GM12878 (cell line): ENCODE measurements around the gene IQCH. TPM values are rescaled to one million over a fixed set of nuclear protein-coding genes. Genes with fewer than 3 reads are reported as not detected.

ENCODE experiments used
- ATF2 ChIP-seq: IDR thresholded peaks from 2 replicates; pipeline ENCODE4 v1.6.1; 2012; ENCODE audit warnings: low read length, inconsistent platforms
- CBFB ChIP-seq: IDR thresholded peaks from 2 replicates; pipeline ENCODE4 v1.6.1; 2016; ENCODE audit warnings: antibody characterized with exemption, low read depth
- CBX5 ChIP-seq: sonication (generic); IDR thresholded peaks from 2 replicates; pipeline ENCODE4 v1.6.1; 2016; ENCODE audit warnings: low read depth, moderate library complexity, mild to moderate bottlenecking, inconsistent platforms
- CREM ChIP-seq: IDR thresholded peaks from 2 replicates; pipeline ENCODE4 v1.6.1; 2014; ENCODE audit warnings: antibody characterized with exemption, low read depth
- EED ChIP-seq: sonication (generic); IDR thresholded peaks from 2 replicates; pipeline ENCODE4 v1.6.1; 2016; ENCODE audit warnings: antibody characterized with exemption, low read depth
- ESRRA ChIP-seq: IDR thresholded peaks from 2 replicates; pipeline ENCODE4 v1.6.1; 2012; ENCODE audit warnings: mild to moderate bottlenecking, low read length, improper control_type of control experiment
- ETV6 ChIP-seq, 2 experiments: fragments of 450-650 bp in 1 of 2; IDR thresholded peaks in 1 of 2; conservative IDR thresholded peaks in 1 of 2; 2 replicates each; pipeline ENCODE4 v1.6.1; 2014; ENCODE audit warnings: antibody characterized with exemption in 1 of 2, borderline replicate concordance in 1 of 2, low read depth in 1 of 2, mild to moderate bottlenecking in 1 of 2, moderate library complexity in 1 of 2
- MYB ChIP-seq: fragments of 150-350 bp; IDR thresholded peaks from 2 replicates; pipeline ENCODE4 v1.6.1; 2014; ENCODE audit warnings: mild to moderate bottlenecking, low read depth, low read length, borderline replicate concordance
- MYC ChIP-seq: IDR thresholded peaks from 2 replicates; pipeline ENCODE4 v1.6.1; 2011; ENCODE audit warnings: mild to moderate bottlenecking, low read length, moderate library complexity, inconsistent platforms; ENCODE audit not compliant: insufficient read depth, insufficient replicate concordance, insufficient read length, severe bottlenecking
- NFIC ChIP-seq: IDR thresholded peaks from 2 replicates; pipeline ENCODE4 v1.6.1; 2012; ENCODE audit warnings: low read depth, mild to moderate bottlenecking, inconsistent platforms, low read length, moderate library complexity
- SMARCA5 ChIP-seq: fragments of 450-650 bp; IDR thresholded peaks from 2 replicates; pipeline ENCODE4 v1.6.1; 2017; ENCODE audit warnings: mild to moderate bottlenecking
- STAT1 ChIP-seq: fragments of 450-650 bp; conservative IDR thresholded peaks from 2 replicates; pipeline ENCODE4 v1.6.1; 2014; ENCODE audit warnings: antibody characterized with exemption, mild to moderate bottlenecking
- STAT3 ChIP-seq: IDR thresholded peaks from 2 replicates; pipeline ENCODE4 v1.6.1; 2011; ENCODE audit warnings: low read depth, low read length, improper control_type of control experiment
- TBL1XR1 ChIP-seq: IDR thresholded peaks from 2 replicates; pipeline ENCODE4 v1.6.1; 2012; ENCODE audit warnings: low read depth, low read length, improper control_type of control experiment
- ZNF687 ChIP-seq: fragments of 450-650 bp; IDR thresholded peaks from 2 replicates; pipeline ENCODE4 v1.6.1; 2017; ENCODE audit warnings: mild to moderate bottlenecking, moderate library complexity
- ZSCAN29 ChIP-seq: fragments of 450-650 bp; IDR thresholded peaks from 2 replicates; pipeline ENCODE4 v1.6.1; 2017; ENCODE audit warnings: mild to moderate bottlenecking, moderate library complexity
- polyA plus RNA-seq, 11 experiments: library from polyadenylated mRNA; depleted of rRNA in 4 of 11; unstranded in 6 of 11; stranded (reverse) in 5 of 11; fragments of >200 nt; fragmentation: Nextera tagmentation in 4 of 11; fragmentation: Illumina TruSeq in 1 of 11; extraction: Ambion mirVana in 4 of 11; extraction: Trizol in 1 of 11; gene quantifications; 1 replicate in 1 of 11; 2 replicates in 10 of 11; pipeline versions ENCODE4 v1.2.1 to v1.2.3, GENCODE V29; 2011 to 2016; ENCODE audit warnings: inconsistent platforms in 2 of 11, missing spikeins in 2 of 11, low read depth in 1 of 11
- total RNA-seq, 4 experiments: library from RNA; depleted of rRNA in 3 of 4; stranded (reverse); fragments of >200 nt in 3 of 4; fragmentation: Illumina TruSeq in 1 of 4; extraction: Trizol in 1 of 4; gene quantifications; 2 replicates each; pipeline versions ENCODE4 v1.2.1 to v1.2.3, GENCODE V29; 2013 to 2021
- TF ChIP-seq, protein P1 (sequence below): IDR thresholded peaks from 2 replicates; pipeline ENCODE4 v1.6.1; 2011; ENCODE audit warnings: mild to moderate bottlenecking, low read depth, low read length, moderate library complexity; ENCODE audit not compliant: insufficient replicate concordance
- TF ChIP-seq, protein P2 (sequence below): fragments of 450-650 bp; IDR thresholded peaks from 2 replicates; pipeline ENCODE4 v1.6.1; 2018; ENCODE audit warnings: mild to moderate bottlenecking, low read depth, moderate library complexity; ENCODE audit not compliant: partially characterized antibody

IQCH gene
- total and polyA plus RNA-seq, 10 of the 15 experiments (the other 5 are each of a cell fraction or from before 2014, with no cell fraction given), result 0.29 to 1.3 (median 0.99) TPM

- no peak for TF ChIP-seq ZSCAN29
- peak; percentile 79; the same call in 1 of the 2 replicates for TF ChIP-seq TBL1XR1
- peak in 1 of 2 experiments; percentile 97; a peak in 2 of 4 replicates for TF ChIP-seq ETV6 (conservative IDR thresholded peaks at IDR 0.05 in 1 of 2, IDR thresholded peaks at IDR 0.05 in 1 of 2; ENCODE audit: borderline replicate concordance in 1 of 2, low read depth in 1 of 2)
- TF ChIP-seq NFIC, result peak; percentile 93
- no peak for TF ChIP-seq ZNF687
- peak; percentile 83 for TF ChIP-seq CREM
- TF ChIP-seq EED, result peak; percentile 93
- TF ChIP-seq, protein P1, sequence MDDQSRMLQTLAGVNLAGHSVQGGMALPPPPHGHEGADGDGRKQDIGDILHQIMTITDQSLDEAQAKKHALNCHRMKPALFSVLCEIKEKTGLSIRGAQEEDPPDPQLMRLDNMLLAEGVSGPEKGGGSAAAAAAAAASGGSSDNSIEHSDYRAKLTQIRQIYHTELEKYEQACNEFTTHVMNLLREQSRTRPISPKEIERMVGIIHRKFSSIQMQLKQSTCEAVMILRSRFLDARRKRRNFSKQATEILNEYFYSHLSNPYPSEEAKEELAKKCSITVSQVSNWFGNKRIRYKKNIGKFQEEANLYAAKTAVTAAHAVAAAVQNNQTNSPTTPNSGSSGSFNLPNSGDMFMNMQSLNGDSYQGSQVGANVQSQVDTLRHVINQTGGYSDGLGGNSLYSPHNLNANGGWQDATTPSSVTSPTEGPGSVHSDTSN, result peak; percentile 75
- no peak for TF ChIP-seq MYC
- TF ChIP-seq, protein P2, sequence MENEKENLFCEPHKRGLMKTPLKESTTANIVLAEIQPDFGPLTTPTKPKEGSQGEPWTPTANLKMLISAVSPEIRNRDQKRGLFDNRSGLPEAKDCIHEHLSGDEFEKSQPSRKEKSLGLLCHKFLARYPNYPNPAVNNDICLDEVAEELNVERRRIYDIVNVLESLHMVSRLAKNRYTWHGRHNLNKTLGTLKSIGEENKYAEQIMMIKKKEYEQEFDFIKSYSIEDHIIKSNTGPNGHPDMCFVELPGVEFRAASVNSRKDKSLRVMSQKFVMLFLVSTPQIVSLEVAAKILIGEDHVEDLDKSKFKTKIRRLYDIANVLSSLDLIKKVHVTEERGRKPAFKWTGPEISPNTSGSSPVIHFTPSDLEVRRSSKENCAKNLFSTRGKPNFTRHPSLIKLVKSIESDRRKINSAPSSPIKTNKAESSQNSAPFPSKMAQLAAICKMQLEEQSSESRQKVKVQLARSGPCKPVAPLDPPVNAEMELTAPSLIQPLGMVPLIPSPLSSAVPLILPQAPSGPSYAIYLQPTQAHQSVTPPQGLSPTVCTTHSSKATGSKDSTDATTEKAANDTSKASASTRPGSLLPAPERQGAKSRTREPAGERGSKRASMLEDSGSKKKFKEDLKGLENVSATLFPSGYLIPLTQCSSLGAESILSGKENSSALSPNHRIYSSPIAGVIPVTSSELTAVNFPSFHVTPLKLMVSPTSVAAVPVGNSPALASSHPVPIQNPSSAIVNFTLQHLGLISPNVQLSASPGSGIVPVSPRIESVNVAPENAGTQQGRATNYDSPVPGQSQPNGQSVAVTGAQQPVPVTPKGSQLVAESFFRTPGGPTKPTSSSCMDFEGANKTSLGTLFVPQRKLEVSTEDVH, result no peak
- TF ChIP-seq ATF2, result peak; percentile 80
- no peak for TF ChIP-seq STAT1
- TF ChIP-seq CBX5, result 0 out of 2 replicates have a peak, but pooled peaks have one; percentile 31
- TF ChIP-seq ESRRA, result no peak
- TF ChIP-seq CBFB, result peak; percentile 29; the same call in 1 of the 2 replicates
- no peak for TF ChIP-seq MYB
- no peak for TF ChIP-seq SMARCA5
- no peak; the same call in 1 of the 2 replicates for TF ChIP-seq STAT3
Observed at GRCh38 chr15:67241132-67241855, 13.3 kb upstream of the IQCH start (continued).
